Measurements from ENCODE around the gene SLC22A14.

The SLC22A14 gene

DNA sequence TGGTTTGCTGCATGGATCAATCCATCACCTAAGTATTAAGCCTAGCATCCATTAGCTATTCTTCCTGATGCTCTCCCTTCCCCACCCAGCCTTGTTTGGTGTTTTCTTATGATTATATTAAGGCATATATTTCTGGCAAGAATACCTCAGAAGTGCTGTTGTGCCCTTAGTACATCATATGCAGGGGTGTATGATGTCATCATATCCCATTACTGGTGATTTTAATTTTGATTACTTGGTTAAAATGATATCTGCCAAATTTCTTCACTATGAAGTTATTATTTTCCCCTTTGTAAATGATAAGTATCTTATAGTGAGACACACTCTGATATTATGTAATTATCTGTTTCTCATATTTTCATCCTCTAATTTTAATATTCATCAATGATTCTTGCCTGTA is 15.4 kb downstream of the SLC22A14 start:
- Histone ChIP-seq H3K4me3 (no peak overlapping the region), H3K36me3 (ENCODE audit: insufficient read depth, low read length) (no peaks in the 10 kb centered on the region), H3K9ac (ENCODE audit: insufficient read length) (no peak overlapping the region), H3K27ac (no peak overlapping the region), H3K9me3 (ENCODE audit: low read depth, low read length) (no peaks in the 10 kb centered on the region)
- TF ChIP-seq FOXP2 (optimal IDR thresholded peaks at IDR 0.05; ENCODE audit: control extremely low read depth, extremely low read length, insufficient read depth) = no peak
- TF ChIP-seq EZH2 (IDR thresholded peaks at IDR 0.05) = no peak
- no peak for TF ChIP-seq POLR2AphosphoS5 (IDR thresholded peaks at IDR 0.05; ENCODE audit: borderline replicate concordance, low read depth, low read length)
- no peak for DNase-seq (ENCODE audit: low read depth, low spot score)

GRCh38 chr3:38297947-38298711 is 16.0 kb downstream of the SLC22A14 start:
- Histone ChIP-seq H3K9ac (ENCODE audit: insufficient read length) (no peak overlapping the region), H3K4me3 (no peak overlapping the region), H3K27ac (no peak overlapping the region), H3K36me3 (ENCODE audit: insufficient read depth, low read length) (no peaks in the 10 kb centered on the region), H3K9me3 (ENCODE audit: low read depth, low read length) (no peaks in the 10 kb centered on the region)
- DNase-seq (ENCODE audit: low read depth, low spot score) = no peak
- no peak for TF ChIP-seq POLR2AphosphoS5 (IDR thresholded peaks at IDR 0.05; ENCODE audit: borderline replicate concordance, low read depth, low read length)
- TF ChIP-seq FOXP2 (optimal IDR thresholded peaks at IDR 0.05; ENCODE audit: control extremely low read depth, extremely low read length, insufficient read depth) = no peak
- no peak for TF ChIP-seq EZH2 (IDR thresholded peaks at IDR 0.05)

DNA sequence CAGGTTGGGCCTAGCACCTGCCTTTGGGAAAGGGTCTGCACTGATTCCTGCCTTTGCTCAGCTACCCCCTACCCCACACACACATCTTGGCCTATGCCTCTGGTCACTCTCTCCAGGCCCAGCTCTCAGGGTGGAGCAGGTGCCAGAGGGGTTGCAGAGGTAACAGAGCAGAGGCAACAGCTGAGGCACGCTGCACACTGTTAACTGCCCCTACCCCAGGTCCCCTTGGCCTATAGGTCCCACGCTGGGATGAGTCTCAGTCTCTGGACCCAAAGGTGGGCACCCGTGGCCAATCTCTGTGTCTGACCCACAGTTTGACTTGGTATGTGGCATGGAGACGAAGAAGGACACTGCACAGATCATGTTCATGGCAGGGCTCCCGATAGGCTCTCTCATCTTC is 24.8 kb downstream of the SLC22A14 start:
- Histone ChIP-seq H3K27ac (no peak overlapping the region), H3K36me3 (ENCODE audit: insufficient read depth, low read length) (no peaks in the 10 kb centered on the region), H3K9me3 (ENCODE audit: low read depth, low read length) (no peaks in the 10 kb centered on the region), H3K9ac (ENCODE audit: insufficient read length) (no peak overlapping the region), H3K4me3 (no peak overlapping the region)
- TF ChIP-seq POLR2AphosphoS5 (IDR thresholded peaks at IDR 0.05; ENCODE audit: borderline replicate concordance, low read depth, low read length) (no peak), EZH2 (IDR thresholded peaks at IDR 0.05) (no peak), FOXP2 (optimal IDR thresholded peaks at IDR 0.05; ENCODE audit: control extremely low read depth, extremely low read length, insufficient read depth) (no peak)
- no peak for DNase-seq (ENCODE audit: low read depth, low spot score)

GRCh38 chr3:38307599-38307998 is 25.5 kb downstream of the SLC22A14 start:
- no peak for DNase-seq (ENCODE audit: low read depth, low spot score)
- no peak overlapping the region for H3K9ac ChIP-seq (ENCODE audit: insufficient read length)
- H3K36me3 ChIP-seq (ENCODE audit: insufficient read depth, low read length) = no peaks in the 10 kb centered on the region
- no peaks in the 10 kb centered on the region for H3K9me3 ChIP-seq (ENCODE audit: low read depth, low read length)
- no peak overlapping the region for H3K27ac ChIP-seq
- TF ChIP-seq FOXP2 (optimal IDR thresholded peaks at IDR 0.05; ENCODE audit: control extremely low read depth, extremely low read length, insufficient read depth) (no peak), POLR2AphosphoS5 (IDR thresholded peaks at IDR 0.05; ENCODE audit: borderline replicate concordance, low read depth, low read length) (no peak), EZH2 (IDR thresholded peaks at IDR 0.05) (no peak)
- H3K4me3 ChIP-seq = no peak overlapping the region

DNA sequence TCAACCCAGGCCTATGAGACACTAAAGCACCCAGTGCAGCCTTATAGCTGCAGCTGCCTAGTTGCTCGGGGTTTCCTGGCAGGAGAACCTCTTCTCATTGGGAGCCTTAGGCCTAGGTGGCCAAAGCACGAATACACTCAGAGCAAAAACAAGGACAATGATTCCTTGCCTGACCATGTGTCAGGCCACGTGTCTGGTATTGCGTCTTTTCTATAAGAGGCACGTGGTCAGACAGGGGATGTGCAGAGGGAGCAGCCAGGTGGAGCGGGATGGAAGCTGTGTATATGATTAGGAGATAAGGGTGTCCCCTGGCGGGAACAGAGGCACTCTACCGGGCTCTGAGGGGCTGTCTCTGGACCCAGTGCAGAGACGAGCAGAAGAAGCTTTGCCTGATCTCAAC is 26.4 kb downstream of the SLC22A14 start:
- no peaks in the 10 kb centered on the region for H3K36me3 ChIP-seq (ENCODE audit: insufficient read depth, low read length)
- no peak overlapping the region for H3K9ac ChIP-seq (ENCODE audit: insufficient read length)
- no peak for DNase-seq (ENCODE audit: low read depth, low spot score)
- no peak overlapping the region for H3K27ac ChIP-seq
- TF ChIP-seq POLR2AphosphoS5 (IDR thresholded peaks at IDR 0.05; ENCODE audit: borderline replicate concordance, low read depth, low read length) (no peak), FOXP2 (optimal IDR thresholded peaks at IDR 0.05; ENCODE audit: control extremely low read depth, extremely low read length, insufficient read depth) (no peak), EZH2 (IDR thresholded peaks at IDR 0.05) (no peak)
- H3K9me3 ChIP-seq (ENCODE audit: low read depth, low read length) = no peaks in the 10 kb centered on the region
- H3K4me3 ChIP-seq = no peak overlapping the region

DNA sequence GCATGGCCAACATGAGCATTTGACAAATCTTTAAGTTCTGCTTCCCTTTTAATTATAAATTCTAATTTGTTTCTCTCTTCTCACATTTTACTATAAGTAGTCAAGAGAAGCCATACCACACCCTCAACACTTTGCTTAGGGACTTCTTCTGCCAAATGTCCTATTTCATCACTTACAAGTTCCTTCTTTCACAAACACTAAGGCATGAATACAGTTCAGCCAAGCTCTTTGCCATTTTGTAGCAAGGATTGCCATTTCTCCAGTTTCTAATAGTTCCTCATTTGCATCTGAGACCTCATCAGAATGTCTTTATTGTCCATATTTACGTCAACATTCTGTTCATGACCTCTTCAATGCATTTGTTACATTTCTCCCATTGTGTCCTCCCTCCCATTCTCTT is 29.4 kb downstream of the SLC22A14 start:
- TF ChIP-seq FOXP2 (optimal IDR thresholded peaks at IDR 0.05; ENCODE audit: control extremely low read depth, extremely low read length, insufficient read depth) = no peak
- no peak for TF ChIP-seq POLR2AphosphoS5 (IDR thresholded peaks at IDR 0.05; ENCODE audit: borderline replicate concordance, low read depth, low read length)
- TF ChIP-seq EZH2 (IDR thresholded peaks at IDR 0.05) = no peak
- Histone ChIP-seq H3K4me3 (no peak overlapping the region), H3K36me3 (ENCODE audit: insufficient read depth, low read length) (no peaks in the 10 kb centered on the region), H3K9ac (ENCODE audit: insufficient read length) (no peak overlapping the region), H3K27ac (no peak overlapping the region), H3K9me3 (ENCODE audit: low read depth, low read length) (no peaks in the 10 kb centered on the region)
- no peak for DNase-seq (ENCODE audit: low read depth, low spot score)

GRCh38 chr3:38311941-38312340 is 29.8 kb downstream of the SLC22A14 start:
- TF ChIP-seq EZH2 (IDR thresholded peaks at IDR 0.05) (no peak), FOXP2 (optimal IDR thresholded peaks at IDR 0.05; ENCODE audit: control extremely low read depth, extremely low read length, insufficient read depth) (no peak), POLR2AphosphoS5 (IDR thresholded peaks at IDR 0.05; ENCODE audit: borderline replicate concordance, low read depth, low read length) (no peak)
- Histone ChIP-seq H3K9me3 (ENCODE audit: low read depth, low read length) (no peaks in the 10 kb centered on the region), H3K27ac (no peak overlapping the region), H3K36me3 (ENCODE audit: insufficient read depth, low read length) (no peaks in the 10 kb centered on the region), H3K4me3 (no peak overlapping the region), H3K9ac (ENCODE audit: insufficient read length) (no peak overlapping the region)
- no peak for DNase-seq (ENCODE audit: low read depth, low spot score)

DNA sequence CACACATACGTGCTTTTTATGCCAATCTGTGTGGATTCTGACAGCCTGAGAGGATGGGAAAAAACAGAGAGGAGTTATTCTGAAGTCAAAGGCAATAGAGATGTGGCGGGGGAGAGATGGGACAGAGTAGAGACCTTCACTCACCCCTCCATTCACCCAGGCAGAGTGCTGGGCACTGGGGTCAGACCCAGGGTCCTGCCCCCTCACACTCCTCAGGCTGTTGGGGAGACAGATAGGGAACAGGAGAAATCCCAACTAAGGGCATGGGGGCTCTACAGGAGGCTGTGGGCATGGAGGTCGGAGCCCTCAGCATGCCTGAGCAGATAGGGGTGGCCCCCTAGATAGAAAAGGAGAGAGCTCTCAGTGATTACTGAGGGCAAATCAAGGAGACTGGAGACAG is 30.3 kb downstream of the SLC22A14 start:
- TF ChIP-seq EZH2 (IDR thresholded peaks at IDR 0.05) = no peak
- TF ChIP-seq FOXP2 (optimal IDR thresholded peaks at IDR 0.05; ENCODE audit: control extremely low read depth, extremely low read length, insufficient read depth) = no peak
- TF ChIP-seq POLR2AphosphoS5 (IDR thresholded peaks at IDR 0.05; ENCODE audit: borderline replicate concordance, low read depth, low read length) = no peak
- H3K36me3 ChIP-seq (ENCODE audit: insufficient read depth, low read length) = no peaks in the 10 kb centered on the region
- no peaks in the 10 kb centered on the region for H3K9me3 ChIP-seq (ENCODE audit: low read depth, low read length)
- no peak for DNase-seq (ENCODE audit: low read depth, low spot score)
- no peak overlapping the region for H3K4me3 ChIP-seq
- H3K27ac ChIP-seq = no peak overlapping the region
- no peak overlapping the region for H3K9ac ChIP-seq (ENCODE audit: insufficient read length)

GRCh38 chr3:38313263-38313662 is 31.2 kb downstream of the SLC22A14 start:
- H3K9ac ChIP-seq (ENCODE audit: insufficient read length) = no peak overlapping the region

More at GRCh38 chr3:38313263-38313662, 31.2 kb downstream of the SLC22A14 start:
- Histone ChIP-seq H3K9me3 (ENCODE audit: low read depth, low read length) (no peaks in the 10 kb centered on the region), H3K4me3 (no peak overlapping the region), H3K27ac (no peak overlapping the region), H3K36me3 (ENCODE audit: insufficient read depth, low read length) (no peaks in the 10 kb centered on the region)
- DNase-seq (ENCODE audit: low read depth, low spot score) = no peak
- TF ChIP-seq EZH2 (IDR thresholded peaks at IDR 0.05) (no peak), POLR2AphosphoS5 (IDR thresholded peaks at IDR 0.05; ENCODE audit: borderline replicate concordance, low read depth, low read length) (no peak), FOXP2 (optimal IDR thresholded peaks at IDR 0.05; ENCODE audit: control extremely low read depth, extremely low read length, insufficient read depth) (no peak)

Measured in SK-N-MC (cell line).